NCI-H1436 (cell line): ENCODE data around the gene STX17.
"Not testable (repeated sequence)": the region's sequence is repeated elsewhere in the genome, so short reads cannot be mapped to it uniquely, and the experiment has no call there.

Experiments used
- DNase-seq: peaks from one replicate; lab custom pipeline; 2025; lab: John Stamatoyannopoulos, UW

STX17 gene

DNA sequence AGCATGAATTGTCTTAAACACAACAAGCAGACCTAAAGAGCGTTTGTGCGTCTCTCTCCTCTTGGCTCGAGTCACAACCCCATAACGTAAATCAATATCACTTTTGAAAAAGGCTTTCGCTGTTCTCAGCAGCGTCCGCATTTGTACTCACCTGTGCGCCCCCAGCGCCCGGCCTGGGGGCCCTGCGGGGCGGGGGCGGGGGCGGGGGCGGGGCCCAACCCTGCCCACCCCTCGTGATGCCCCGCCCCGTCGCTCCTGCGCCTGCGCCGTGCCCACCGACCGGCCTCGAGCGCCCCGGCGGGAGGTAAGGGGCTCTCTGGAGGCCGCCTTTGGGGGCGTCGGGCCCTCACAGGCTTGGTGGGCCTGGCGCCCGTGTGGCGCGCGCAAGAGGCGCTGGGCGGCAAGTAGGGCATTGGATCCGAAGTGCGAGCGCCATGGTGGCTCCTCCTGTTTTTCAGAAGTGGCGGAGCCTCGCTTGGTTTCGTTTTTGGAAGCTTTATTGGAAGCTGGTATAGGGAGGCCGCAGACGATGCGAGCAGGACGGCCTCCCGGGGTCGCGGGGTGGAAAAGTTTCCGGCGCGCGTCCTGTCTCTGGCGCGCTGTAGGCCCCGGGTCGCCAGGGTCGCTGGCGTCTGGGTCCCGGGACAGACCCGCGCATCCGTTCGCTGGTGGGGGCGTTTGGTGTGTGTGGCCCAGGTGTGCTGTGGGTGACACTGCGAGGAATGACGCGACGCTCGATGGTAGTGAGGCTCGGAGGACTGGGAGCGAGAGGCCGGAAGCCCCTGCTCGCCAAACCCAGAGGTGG, at the start of gene STX17:
STX17 (plus strand) TSS at position 252 of the 805 bp plus-strand sequence. CDS start 8,586 bp downstream, outside the sequence.
- peak; percentile 70 for DNase-seq

GRCh38 chr9:99857576-99857975, 48.9 kb upstream of the STX17 start:
- not testable (repeated sequence) for DNase-seq

GRCh38 chr9:99858087-99858486, 48.4 kb upstream of the STX17 start:
- DNase-seq = no peak

DNA sequence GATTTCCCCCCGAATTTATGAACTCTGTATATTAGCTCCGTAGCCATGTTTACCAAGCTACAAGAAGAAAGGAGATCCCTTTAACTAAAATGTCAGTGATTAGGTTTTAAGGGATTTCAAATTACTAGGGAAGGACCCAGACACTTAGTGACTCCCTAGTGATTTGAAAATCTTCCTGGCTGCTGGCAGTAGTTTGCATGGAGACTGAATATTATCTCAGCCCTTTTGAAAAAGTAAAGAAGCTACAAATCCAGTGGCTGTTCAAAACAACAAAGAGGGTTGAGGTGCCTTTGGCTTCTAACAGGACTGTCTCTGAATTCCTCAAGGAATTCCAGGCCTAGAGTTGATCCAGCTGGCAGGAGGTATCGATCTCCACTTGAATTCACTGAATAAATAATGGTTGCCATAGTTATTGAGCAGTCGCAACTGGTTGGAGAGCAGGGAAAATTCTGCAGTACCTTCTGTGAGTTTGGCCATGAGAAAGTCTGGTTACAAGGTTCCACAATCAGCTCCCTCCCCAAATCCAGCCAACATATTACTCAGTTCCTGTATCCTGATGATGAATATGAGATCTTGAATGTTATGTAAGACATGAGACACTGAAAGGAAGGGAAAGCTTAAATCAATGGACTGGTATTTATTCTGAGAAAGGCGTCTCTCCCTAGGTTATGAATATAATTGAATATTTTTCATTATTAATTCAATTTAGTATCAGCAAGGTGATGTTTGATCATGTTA, 47.0 kb upstream of the STX17 start:
- no peak for DNase-seq

DNA sequence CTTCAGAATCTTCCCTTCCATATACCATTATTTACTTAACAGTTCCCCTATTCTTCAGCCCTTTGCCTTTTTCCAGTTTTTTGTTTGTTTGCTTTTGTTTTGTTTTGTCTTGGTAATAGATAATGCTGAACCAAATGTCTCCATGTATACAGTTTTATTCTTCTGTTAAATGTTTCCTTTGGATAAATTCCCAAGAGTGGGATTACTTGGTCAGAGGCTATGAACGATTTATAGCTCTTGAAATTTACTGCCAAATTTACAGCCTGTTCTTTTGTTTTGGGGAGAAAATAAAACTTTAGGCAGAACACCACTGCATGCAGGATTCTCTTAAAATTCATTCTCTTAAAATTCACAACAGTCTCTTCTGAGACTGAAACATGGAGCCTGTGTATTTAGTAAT, 46.2 kb upstream of the STX17 start:
- no peak for DNase-seq

- DNase-seq = no peak
Observed at GRCh38 chr9:99863955-99864354, 42.5 kb upstream of the STX17 start.

DNA sequence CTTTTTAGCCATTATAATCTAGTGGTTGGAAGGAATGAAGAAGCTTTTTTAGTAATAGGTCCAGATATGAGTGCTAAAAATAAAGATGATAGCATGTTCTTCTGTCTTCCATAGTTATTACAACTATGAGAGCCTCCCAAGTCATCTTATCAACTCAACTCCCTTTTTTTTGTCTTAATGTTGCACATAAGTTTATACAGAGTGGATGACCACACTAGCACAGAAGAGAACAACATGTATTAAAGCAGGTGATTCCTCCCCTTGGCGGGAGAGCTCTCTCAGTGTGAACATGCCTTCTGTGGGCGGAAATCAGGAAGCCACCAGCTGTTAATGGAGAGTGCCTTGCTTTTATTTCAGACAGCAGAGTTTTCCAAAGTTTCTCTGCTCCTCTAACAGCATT, 40.1 kb upstream of the STX17 start:
- DNase-seq = no peak

GRCh38 chr9:99867536-99867935, 38.9 kb upstream of the STX17 start:
- DNase-seq = no peak

GRCh38 chr9:99867968-99868367, 38.5 kb upstream of the STX17 start:
- DNase-seq = no peak

GRCh38 chr9:99868845-99869244, 37.6 kb upstream of the STX17 start:
- no peak for DNase-seq

DNA sequence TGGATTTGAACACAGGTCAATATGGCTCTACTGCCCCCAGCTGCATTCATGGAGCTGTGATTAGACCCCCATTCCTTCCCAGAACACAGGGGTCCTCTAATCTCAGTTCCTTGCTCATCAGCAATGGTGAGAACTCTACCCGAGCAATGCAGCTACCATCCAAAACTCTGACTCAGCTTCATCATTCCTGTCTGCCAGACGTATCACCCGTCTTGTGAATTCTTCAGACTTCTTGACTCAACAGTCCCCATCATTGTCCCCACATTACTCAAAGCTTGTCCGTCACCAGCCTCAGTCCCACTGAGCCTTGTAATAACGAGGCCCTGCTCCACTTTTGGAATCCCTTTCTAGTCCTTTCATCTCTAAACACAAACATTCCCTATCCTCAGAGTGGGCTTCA, 36.3 kb upstream of the STX17 start:
- DNase-seq = no peak

- DNase-seq = no peak
Observed at GRCh38 chr9:99873531-99873930, 32.9 kb upstream of the STX17 start.

GRCh38 chr9:99873943-99874584, 32.4 kb upstream of the STX17 start:
- no peak for DNase-seq

- DNase-seq = no peak
Observed at GRCh38 chr9:99876190-99876589, 30.3 kb upstream of the STX17 start.

- no peak for DNase-seq
Observed at GRCh38 chr9:99878651-99879050, 27.8 kb upstream of the STX17 start.

DNA sequence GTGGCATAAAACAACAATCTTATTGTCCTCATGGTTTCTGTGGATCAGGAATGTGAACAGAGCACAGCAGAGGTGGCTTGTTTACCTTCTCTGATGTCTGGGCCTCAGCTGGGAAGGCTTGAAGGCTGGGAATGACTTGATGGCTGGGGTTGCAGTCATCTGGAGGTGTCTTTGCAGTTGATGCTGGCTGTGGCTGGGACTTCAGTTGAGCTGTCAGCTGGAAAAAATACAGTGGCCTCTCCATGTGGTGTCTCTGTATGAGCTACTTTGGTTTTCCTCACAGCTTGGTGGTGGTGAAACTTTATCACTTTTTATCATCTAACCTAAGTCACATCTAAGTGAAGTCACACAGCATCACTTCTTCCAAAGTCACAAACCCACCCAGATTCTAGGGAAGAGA, 24.7 kb upstream of the STX17 start:
- no peak for DNase-seq

DNA sequence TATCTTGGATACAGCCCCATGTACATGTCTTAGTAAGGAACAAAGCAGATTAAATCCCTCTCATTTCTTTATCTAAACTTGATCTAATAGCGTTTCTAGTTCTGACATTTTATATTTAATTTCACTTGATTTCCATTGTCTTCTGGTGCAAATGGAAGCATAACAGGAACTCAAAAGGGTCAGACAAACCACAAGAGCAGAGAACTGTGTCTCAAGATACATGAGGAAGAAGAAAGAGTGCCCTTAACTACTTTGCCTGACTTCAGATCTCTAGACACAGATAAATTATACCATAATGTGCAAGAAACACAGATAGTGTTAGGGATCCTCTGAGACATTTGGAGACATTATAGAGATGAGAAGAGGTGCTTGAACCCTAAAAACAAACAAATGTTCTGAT, 20.7 kb upstream of the STX17 start:
- DNase-seq = no peak

GRCh38 chr9:99889120-99889519, 17.3 kb upstream of the STX17 start:
- DNase-seq = no peak

DNA sequence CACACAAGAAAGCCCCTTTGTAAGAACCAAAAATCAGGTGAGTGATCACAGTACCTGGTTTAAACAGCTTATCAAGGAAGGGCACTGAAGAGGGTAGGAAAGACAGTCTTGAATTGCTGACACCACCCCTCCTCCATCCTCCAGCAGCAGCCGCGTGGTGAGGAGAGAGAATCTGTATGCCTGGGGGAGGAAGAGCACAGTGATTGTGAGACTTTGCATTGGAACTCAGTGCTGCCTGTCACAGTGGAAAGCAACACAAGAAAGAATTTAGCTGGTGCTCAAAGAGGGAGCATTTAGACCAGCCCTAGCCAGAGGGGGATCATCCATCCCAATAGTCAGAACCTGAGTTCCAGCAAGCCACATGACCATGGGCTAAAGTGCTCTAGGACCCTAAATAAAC, 11.6 kb upstream of the STX17 start:
- DNase-seq = no peak

- no peak for DNase-seq
Observed at GRCh38 chr9:99895510-99895909, 10.9 kb upstream of the STX17 start.

DNA sequence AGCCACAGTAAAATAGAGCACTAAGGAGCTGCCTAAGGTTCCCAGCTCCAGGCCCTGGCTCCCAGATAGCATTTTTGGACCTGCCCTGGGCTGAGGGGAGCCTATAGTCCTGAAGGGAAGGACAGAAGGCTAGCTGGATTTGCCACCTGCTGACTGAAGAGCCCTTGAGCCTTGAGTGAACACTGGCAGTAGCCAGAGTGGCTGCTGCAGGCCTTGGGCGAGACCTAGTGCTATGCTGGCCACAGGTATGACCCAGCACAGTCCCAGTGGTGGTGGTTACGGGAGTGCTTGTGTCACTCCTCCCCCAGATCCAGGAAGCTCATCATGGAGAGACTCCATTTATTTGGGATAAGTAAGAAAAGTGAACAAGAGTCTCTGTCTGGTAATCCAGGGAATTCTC, 10.3 kb upstream of the STX17 start:
- no peak for DNase-seq

GRCh38 chr9:99903393-99903792, 3.1 kb upstream of the STX17 start:
- no peak for DNase-seq

DNA sequence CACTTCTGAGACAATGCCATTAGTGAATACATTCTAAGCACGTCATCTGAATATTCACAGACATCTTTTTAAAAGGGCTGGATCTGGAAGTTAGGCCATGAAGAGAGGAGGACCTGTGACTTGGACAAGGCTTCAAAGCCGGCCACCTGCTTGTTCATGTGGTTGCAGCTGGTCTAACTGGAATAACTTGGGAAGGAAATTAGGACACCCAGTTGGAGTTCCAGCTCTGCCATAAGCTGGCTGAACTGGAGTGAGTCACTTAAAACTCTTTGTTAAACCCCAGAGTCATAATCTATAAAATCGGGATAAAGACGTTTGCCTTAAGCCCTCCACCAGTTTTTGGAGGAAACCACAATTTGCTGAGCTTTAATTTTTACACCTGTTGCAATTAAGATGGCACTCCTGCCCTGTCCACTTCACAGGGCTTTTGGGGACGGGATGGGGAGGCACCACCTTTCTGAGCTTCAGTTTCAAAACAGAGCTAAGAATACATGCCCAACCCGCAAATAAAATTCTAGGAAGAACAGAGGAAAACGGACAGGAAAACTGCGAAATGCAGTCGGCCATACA, 536 bp upstream of the STX17 start:
- DNase-seq = no peak
